ENCODE results near the gene SORD. TPM values are rescaled to one million over a fixed set of nuclear protein-coding genes. Genes with fewer than 3 reads are reported as not detected.

The SORD gene
- total RNA-seq, 2 donors from 2014 or later = 10.6 to 14.5 TPM

GRCh38 chr15:45121706-45122417 lies 98.9 kb downstream of the SORD start:
- DNase-seq (no peak), ATAC-seq (peak in 1 of 2 donors; percentile 27)
- intact Hi-C loops (cut with DNase I) = no loop called here

GRCh38 chr15:45122719-45123118 lies 99.7 kb downstream of the SORD start:
- intact Hi-C loops (cut with DNase I) = no loop called here
- ATAC-seq = no peak
- no peak for DNase-seq

- intact Hi-C loops (cut with DNase I) = no loop called here
- no peak for ATAC-seq
- no peak for DNase-seq
Observed at GRCh38 chr15:45123397-45123796, 100.4 kb downstream of the SORD start.

GRCh38 chr15:45126535-45127158 lies 103.7 kb downstream of the SORD start:
- no peak for DNase-seq
- intact Hi-C loops (cut with DNase I) = no loop called here
- no peak for ATAC-seq

Other genes starting within 250 kb of the SORD start
- gene TERB2, start 66.5 kb upstream of the SORD start, total RNA-seq = not detected
- under 1 TPM; 0.12 to 0.39 TPM for gene DUOX2, start 91.0 kb downstream of the SORD start, total RNA-seq
- gene DUOXA2, start 91.1 kb downstream of the SORD start, total RNA-seq = not detected
- 1 to 10 TPM; 1.1 to 2.1 TPM for gene DUOXA1, start 106.7 kb downstream of the SORD start, total RNA-seq
- 1 to 10 TPM; 1.9 to 2.6 TPM for gene DUOX1, start 106.8 kb downstream of the SORD start, total RNA-seq
- 1 to 10 TPM; 6.9 to 8.6 TPM for gene SHF, start 164.8 kb downstream of the SORD start, total RNA-seq
- gene SLC28A2, start 229.0 kb downstream of the SORD start, total RNA-seq = not detected

Measured in left cardiac atrium (tissue), 4 donors.